KMS-11 (cell line): ENCODE data around the gene LACTB.

Source experiments
- H2AFZ ChIP-seq: fragments of 200-600 bp; sonication (generic); 2 replicates; pipeline ENCODE4 v1.6.1; 2016; ENCODE audit warnings: antibody characterized with exemption, mixed run types, low read depth
- H3K27ac ChIP-seq: fragments of 200-600 bp; sonication (generic); 2 replicates; pipeline ENCODE4 v1.6.1; 2016; ENCODE audit warnings: mild to moderate bottlenecking, mixed run types
- H3K27me3 ChIP-seq: fragments of 200-600 bp; sonication (generic); 2 replicates; pipeline ENCODE4 v1.6.1; 2017; ENCODE audit warnings: mild to moderate bottlenecking, low read depth, mixed run types, moderate library complexity; ENCODE audit not compliant: insufficient read depth
- H3K36me3 ChIP-seq: fragments of 200-600 bp; sonication (generic); 2 replicates; pipeline ENCODE4 v1.6.1; 2017; ENCODE audit warnings: mild to moderate bottlenecking, mixed run types; ENCODE audit not compliant: insufficient read depth
- H3K4me1 ChIP-seq: fragments of 200-600 bp; sonication (generic); 2 replicates; pipeline ENCODE4 v1.6.1; 2016; ENCODE audit warnings: mild to moderate bottlenecking, low read depth, mixed run types; ENCODE audit not compliant: poor library complexity, severe bottlenecking
- H3K4me2 ChIP-seq: fragments of 200-600 bp; sonication (generic); 2 replicates; pipeline ENCODE4 v1.7.0; 2016; ENCODE audit warnings: mild to moderate bottlenecking, mixed run types
- H3K4me3 ChIP-seq: fragments of 200-600 bp; sonication (generic); IDR thresholded peaks from 2 replicates; pipeline ENCODE4 v1.6.1; 2017; ENCODE audit warnings: low read depth, low read length, mixed read lengths; ENCODE audit not compliant: insufficient read depth
- H3K79me2 ChIP-seq: fragments of 200-600 bp; sonication (generic); 2 replicates; pipeline ENCODE4 v1.6.1; 2016; ENCODE audit warnings: low read depth, mixed run types; ENCODE audit not compliant: insufficient read depth
- H3K9ac ChIP-seq: fragments of 200-600 bp; sonication (generic); 2 replicates; pipeline ENCODE4 v1.6.1; 2016; ENCODE audit warnings: mild to moderate bottlenecking, mixed run types
- H4K20me1 ChIP-seq: fragments of 200-600 bp; sonication (generic); 2 replicates; pipeline ENCODE4 v1.6.1; 2016; ENCODE audit warnings: mild to moderate bottlenecking, mixed run types; ENCODE audit not compliant: insufficient read depth
- CTCF ChIP-seq: fragments of 200-600 bp; sonication (generic); conservative IDR thresholded peaks from 2 replicates; pipeline ENCODE4 v1.6.1; 2017; ENCODE audit warnings: low read depth, mild to moderate bottlenecking, antibody characterized with exemption, low read length, moderate library complexity, mixed read lengths

The LACTB gene

GRCh38 chr15:63172851-63173451 lies 51.3 kb downstream of the LACTB start:
- Histone ChIP-seq H3K9ac (no peak overlapping the region), H3K27me3 (no peaks in the 10 kb centered on the region), H3K36me3 (no peaks in the 10 kb centered on the region), H4K20me1 (no peaks in the 10 kb centered on the region), H2AFZ (no peak overlapping the region), H3K4me2 (no peak overlapping the region), H3K79me2 (no peaks in the 10 kb centered on the region), H3K27ac (no peak overlapping the region), H3K4me1 (no peaks in the 10 kb centered on the region), H3K4me3 (no peak overlapping the region)
- TF ChIP-seq CTCF = no peak

GRCh38 chr15:63176302-63176701 lies 54.6 kb downstream of the LACTB start:
- H3K36me3 ChIP-seq = no peaks in the 10 kb centered on the region
- H3K27ac ChIP-seq = no peak overlapping the region
- H3K4me1 ChIP-seq = no peaks in the 10 kb centered on the region
- H3K4me3 ChIP-seq = no peak overlapping the region
- no peak overlapping the region for H3K4me2 ChIP-seq
- H3K79me2 ChIP-seq = no peaks in the 10 kb centered on the region
- H4K20me1 ChIP-seq = no peaks in the 10 kb centered on the region
- TF ChIP-seq CTCF = no peak
- no peak overlapping the region for H3K9ac ChIP-seq
- H2AFZ ChIP-seq = no peak overlapping the region
- no peaks in the 10 kb centered on the region for H3K27me3 ChIP-seq

- no peak overlapping the region for H3K4me3 ChIP-seq
- H3K27ac ChIP-seq = no peak overlapping the region
- no peak overlapping the region for H3K9ac ChIP-seq
- no peaks in the 10 kb centered on the region for H4K20me1 ChIP-seq
- H2AFZ ChIP-seq = no peak overlapping the region
- H3K36me3 ChIP-seq = no peaks in the 10 kb centered on the region
- no peak for TF ChIP-seq CTCF
- H3K4me1 ChIP-seq = no peaks in the 10 kb centered on the region
- no peaks in the 10 kb centered on the region for H3K79me2 ChIP-seq
- no peaks in the 10 kb centered on the region for H3K27me3 ChIP-seq
- H3K4me2 ChIP-seq = no peak overlapping the region
Measured at GRCh38 chr15:63178034-63178433, 56.4 kb downstream of the LACTB start.

GRCh38 chr15:63180746-63181145 lies 59.1 kb downstream of the LACTB start:
- no peak for TF ChIP-seq CTCF
- no peaks in the 10 kb centered on the region for H3K36me3 ChIP-seq
- H3K4me1 ChIP-seq = no peaks in the 10 kb centered on the region
- no peaks in the 10 kb centered on the region for H4K20me1 ChIP-seq
- H2AFZ ChIP-seq = no peak overlapping the region
- no peak overlapping the region for H3K9ac ChIP-seq
- H3K4me3 ChIP-seq = no peak overlapping the region
- no peaks in the 10 kb centered on the region for H3K79me2 ChIP-seq
- H3K27me3 ChIP-seq = no peaks in the 10 kb centered on the region
- no peak overlapping the region for H3K27ac ChIP-seq
- H3K4me2 ChIP-seq = no peak overlapping the region
